GM18873 (cell line): ENCODE measurements around the gene ZNF487.
"Not testable (repeated sequence)": the region's sequence is repeated elsewhere in the genome, so short reads cannot be mapped to it uniquely, and the experiment has no call there.

ENCODE experiments used
- ATAC-seq: cut with Tn5 transposase; IDR thresholded peaks from one replicate; pipeline ENCODE4 v1.9.1; 2021; ENCODE audit warnings: mild to moderate bottlenecking, moderate library complexity, moderate number of reproducible peaks; ENCODE audit not compliant: unreplicated experiment, low FRiP score

The ZNF487 gene

DNA sequence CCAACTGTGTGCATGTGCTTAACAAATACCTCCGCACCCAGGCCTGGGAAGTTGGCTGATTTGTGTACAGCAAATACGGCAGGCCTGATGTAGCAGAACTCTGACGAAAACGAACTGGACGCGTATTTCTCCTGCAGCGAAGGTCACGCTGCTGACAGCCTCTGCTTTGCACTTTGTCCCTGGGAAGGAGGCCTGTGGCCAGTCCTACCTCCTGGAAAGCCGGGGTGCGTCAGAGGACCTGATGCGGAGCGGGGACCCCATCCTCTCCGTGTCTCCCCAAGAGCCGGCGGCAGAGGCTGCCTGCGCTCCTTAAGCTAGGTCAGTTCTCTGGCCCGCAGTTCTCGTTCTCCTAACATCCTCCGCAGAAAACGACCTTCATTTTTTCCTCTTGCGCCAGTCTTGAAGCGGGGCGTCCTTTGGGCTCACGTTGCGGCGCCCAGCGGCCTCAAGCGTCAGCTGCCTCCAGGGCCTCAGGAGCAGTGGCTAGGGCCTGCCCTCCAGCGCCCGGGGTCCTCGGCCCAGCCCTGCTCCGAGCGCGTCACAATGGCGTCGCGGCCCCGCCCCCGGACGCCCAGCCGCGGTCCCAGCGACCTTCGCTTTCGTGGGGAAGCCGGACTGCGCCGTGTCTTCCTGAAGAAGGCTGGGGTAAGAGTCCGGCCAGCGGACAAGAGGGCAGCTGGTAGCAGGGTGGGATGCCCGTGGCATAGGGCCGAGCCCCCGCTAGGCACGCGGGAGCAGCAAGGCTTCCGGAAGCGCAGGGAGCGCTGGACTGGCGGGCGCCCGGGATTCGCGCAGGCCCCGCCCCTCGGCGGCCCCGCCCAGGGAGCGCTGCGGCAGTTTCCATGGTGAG is at the start of gene ZNF487:
Gene ZNF487 (plus strand): TSS at position 821 of the 850 bp plus-strand sequence. CDS start 38,703 bp downstream, outside the sequence.
- peak; percentile 95 for ATAC-seq

DNA sequence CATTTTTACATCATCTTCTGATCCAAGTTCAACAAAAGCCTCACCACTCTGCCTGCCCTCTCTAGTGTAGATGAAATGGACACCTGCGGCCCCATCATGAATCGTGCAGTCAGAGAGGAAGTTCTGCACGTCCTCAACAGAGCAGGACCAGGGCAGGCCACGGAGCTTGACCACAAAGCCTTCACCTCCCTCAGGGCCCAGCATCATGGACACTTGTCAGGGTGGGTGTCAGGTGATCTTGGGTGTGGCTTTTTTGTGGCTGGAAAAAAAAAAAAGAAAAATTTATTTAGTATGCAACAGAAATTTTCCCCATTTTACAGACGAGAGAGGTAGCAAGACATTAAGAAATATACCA is 49.3 kb upstream of the ZNF487 start:
- ATAC-seq: no peak

DNA sequence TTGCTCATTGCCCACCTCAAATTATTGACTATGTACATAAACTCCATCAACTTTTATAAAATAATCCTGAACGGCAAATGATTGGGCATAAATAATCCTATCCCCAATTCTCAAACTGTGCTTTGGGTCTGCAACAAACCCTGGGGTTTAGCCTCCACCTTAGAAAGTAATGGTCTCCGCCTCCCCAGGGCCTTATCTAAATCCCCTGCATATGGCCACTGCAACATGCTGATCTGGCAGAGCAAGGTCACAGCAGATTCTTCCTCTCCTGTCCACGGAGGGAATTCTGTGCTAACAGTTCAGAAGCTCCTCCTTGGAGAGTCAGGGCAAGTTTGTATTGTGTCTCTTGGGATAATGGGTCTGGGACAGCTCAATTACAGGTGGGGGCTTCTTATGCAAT is 47.0 kb upstream of the ZNF487 start:
- ATAC-seq: no peak

DNA sequence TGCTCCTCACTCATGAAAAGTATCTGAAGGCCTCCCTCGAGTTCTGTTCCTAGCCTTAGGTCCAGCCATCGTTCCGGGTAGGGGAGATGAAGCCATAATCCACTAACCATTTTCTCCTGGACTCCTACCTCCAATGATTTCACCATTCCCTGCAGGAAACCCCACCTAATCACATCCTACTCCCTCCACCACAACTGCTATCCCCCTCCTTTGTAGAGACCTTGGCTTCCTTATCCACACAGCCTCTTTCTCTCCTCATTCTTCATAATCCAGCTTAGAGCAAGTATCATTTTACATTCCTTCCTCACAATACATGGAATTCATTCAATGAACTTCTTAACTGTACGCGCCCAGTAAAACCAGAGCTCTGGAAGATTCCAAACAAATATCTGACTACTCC is 46.6 kb upstream of the ZNF487 start:
- no peak for ATAC-seq

DNA sequence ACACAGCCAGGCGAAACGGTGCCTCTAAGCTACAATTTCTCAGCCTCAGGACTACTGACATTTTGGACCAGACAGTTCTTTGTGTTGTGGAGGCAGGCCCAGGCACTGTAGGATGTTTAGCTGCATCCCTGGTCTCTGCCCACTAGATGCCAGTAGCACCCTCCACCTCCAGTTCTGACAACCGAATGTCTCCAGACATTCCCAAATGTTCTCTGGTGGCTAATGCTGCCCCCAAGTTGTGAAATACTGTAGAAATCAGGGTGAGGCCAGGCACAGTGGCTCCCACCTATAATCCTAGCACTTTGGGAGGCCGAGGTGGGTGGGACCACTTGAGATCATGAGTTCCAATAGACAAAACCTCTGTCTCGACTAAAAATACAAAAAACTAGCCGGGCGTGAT is 46.2 kb upstream of the ZNF487 start:
- ATAC-seq: no peak

DNA sequence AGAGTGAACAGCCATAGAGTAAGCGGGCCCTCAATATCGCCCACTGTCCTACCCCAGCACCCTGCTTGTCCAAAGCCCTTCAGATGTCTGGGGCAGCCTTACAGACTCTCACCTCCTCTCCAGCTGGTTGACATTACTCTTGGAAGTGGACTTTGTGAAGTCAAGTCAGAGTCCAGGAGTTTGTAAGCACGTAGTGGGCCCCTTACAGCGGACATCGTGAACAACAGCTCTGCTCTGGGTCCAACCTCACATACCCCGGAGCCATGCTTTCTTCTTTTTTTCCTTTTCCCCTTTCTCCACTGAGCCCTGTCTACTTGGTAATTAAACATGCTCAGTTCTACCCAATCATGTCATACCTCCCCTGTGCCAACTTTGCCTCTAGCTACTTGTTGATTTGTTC is 45.4 kb upstream of the ZNF487 start:
- ATAC-seq: no peak

DNA sequence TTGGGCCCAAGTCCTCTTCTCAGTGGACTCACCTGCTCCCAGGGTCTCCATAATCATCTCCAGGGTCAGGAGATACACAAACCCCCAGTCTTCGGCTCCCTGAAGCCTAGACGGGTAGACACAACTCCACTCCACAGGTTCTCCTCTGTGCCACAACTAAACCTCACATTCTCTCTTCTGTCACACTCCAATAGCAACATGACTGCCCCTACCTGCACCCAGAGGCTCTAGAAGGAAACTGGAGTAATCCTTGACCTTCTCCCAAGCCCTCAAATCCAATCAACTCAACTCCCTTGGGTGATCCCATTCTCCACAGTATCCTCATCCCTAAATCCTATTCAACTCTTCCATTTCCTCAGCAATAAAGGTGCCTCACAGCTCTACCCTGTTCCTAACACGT is 44.2 kb upstream of the ZNF487 start:
- no peak for ATAC-seq

- ATAC-seq: not testable (repeated sequence)
These were observed 43.7 kb upstream of the ZNF487 start for GRCh38 chr10:43393186-43393585.

- ATAC-seq: no peak
These were observed 43.1 kb upstream of the ZNF487 start for GRCh38 chr10:43393606-43394360.

DNA sequence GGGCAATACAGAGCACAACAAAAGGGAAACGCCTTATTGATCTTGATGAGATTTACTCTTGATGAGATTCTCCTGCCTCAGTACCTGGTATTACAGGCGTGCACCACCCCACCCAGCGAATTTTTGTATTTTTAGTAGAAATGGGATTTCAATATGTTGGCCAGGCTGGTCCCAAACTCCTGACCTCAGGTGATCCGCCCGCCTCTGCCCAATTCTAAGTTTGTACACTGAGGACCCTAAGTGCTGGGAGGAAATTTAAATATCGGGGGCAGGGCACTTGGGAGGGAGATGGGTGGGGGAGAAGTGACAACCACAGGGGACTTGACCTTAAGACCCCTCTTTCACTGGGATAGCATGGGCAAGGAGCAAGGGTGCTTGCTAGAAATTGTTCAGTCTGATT is 42.0 kb upstream of the ZNF487 start:
- ATAC-seq: no peak

DNA sequence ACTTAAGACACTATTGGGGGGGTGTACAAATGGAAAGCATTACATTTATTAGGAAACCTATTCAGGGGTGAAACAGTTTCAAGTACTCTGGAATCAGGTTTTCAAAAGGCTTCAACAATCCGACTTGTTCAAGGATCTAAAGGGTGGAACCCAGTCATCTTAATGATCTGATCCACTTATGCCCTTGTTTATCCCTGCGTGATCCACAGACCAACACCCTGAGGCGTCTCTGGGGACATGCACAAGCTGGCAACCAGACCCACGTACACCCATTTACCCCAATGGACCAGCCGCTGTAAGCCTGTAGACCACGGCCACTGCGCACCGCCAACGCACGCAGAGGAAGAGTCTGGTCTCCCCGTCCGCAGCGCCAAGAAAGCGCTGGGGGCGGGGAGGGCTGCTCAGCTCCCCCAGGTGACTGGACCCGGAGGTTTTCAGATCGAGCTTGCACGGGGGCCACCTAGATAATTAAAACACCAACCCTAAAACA is 41.3 kb upstream of the ZNF487 start:
- ATAC-seq: no peak

DNA sequence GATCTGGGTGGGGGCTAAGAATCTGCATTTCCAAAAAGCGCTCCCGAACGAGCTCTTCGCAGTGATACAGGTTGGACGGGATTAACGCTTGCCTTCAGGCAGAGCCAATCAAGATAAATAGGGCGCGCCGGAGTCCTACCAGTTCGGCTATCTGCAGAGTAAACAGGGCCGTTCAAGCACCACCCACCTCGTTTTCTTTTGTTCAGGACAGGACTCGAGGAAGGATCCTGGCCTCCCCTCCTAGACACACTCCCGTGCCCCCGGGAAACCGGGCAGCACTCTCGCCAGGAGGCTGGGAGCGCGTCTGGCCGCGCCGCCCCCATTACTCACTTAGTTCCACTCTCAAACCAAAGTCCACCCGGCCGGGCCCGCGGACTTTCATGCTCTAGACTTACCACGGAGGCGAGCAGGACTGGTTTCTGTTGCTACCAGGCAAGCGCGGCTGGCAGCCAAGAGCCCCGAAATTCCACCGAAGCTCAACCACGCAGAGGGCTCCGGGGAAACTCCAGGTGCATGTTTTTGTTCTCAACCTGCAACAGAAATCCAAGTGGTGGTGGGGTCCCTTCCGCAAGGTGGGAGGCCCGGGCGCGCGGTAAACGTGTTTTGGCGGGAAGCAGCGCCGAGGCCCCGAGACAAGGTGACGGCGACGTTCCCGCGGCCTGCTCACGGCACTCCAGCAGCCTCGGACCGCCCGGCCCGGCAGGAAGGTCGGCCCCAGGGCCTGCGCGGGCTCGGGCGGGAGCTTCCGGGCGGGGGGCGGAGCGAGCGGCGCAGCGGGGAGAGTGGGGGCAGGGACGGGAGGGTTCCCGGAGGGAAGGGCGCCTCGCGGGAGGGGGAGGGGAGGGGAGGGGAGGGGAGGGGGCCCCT is 40.6 kb upstream of the ZNF487 start:
- ATAC-seq: no peak

DNA sequence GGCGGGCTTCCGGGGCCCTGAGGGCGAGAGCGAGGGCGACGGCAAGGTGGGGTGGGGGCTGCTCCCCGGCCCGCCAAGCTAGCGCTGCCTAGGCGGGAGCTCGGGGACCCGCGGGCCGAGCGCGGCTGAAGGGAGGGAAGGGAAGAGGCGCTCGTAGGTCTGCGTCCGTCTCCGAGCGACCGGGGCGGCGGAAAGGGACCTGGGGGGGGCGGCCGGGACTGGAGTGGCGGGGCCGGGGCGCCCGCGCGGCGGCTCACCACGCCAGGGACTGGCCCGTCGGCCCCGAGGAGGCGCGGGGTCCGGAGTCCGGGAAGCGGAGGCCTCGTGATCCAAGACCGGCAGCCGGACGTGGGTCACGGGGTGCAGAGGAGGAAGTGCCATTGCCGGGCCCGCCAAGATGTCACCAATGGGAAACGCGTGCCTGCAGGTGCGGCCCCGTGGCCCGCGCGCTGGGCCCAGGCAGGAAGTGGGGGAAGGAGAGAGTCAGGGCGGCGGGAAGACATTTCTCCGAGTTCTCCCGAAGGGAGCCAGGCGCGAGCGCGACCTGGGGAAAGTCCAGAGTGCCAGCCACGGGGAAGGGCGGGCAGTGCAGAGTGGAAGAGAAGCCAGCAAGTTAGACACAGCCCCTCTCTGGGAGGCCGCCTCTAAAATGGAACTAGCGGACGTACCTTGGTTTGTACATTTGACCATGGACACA is 39.8 kb upstream of the ZNF487 start:
- ATAC-seq: peak; percentile 72

GRCh38 chr10:43398939-43399319 is 38.0 kb upstream of the ZNF487 start:
- no peak for ATAC-seq

- ATAC-seq: no peak
These were observed 37.3 kb upstream of the ZNF487 start for GRCh38 chr10:43399320-43400310.

DNA sequence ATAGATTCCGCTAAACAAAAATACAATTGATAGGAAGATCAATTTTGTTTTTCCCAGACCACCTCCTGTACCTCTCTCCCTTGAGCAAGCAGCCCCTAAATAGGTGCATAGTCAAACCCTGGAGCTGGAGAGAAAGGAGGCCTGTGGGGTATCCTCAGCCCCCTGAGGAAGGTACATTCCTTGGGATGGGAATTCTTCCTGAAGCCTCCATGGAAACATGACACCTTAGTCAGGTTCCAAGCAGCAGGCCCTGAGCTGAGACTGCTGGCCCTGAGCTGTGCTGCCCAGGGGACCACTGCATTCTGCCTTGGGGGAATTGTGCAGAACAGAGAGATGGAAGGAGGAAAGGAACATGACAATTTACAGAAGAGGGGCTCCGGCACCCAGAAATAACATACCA is 35.3 kb upstream of the ZNF487 start:
- ATAC-seq: no peak

- no peak for ATAC-seq
These were observed 34.7 kb upstream of the ZNF487 start for GRCh38 chr10:43402176-43402575.

DNA sequence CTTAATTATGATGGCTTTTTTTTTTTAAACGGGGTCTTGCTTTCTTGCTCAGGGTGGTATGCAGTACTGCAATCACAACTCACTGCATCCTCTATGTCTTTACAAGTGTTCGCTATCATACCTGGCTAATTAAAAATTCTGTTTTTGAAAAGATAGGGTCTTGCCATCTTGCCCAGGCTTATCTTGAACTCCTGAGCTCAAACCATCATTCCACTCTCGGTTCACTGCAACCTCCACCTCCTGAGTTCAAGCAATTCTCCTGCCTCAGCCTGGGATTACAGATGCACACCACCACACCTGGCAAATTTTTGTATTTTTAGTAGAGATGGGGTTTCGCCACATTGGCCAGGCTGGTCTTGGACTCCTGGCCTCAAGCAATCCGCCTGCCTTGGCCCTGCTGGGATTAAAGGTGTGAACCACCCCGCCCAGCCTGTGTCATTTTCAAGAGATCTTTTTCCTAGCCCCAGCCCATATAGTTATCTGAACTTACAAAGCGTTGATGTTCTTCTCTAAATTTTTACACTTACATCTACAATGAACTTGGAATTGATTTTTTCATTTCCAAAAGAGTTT is 33.9 kb upstream of the ZNF487 start:
- ATAC-seq: no peak
